Lower lobe of right lung (tissue), 2 donors: ENCODE results near the gene RBM33. TPM values are rescaled to one million over a fixed set of nuclear protein-coding genes. Genes with fewer than 3 reads are reported as not detected.

Experiments used
- ATAC-seq, 2 donors: fragments of 200-7000 bp; cut with Tn5 transposase; one replicate each; pipeline ENCODE4 v1.9.1; 2020 to 2022; ENCODE audit warnings: mild to moderate bottlenecking in 2 of 2, moderate library complexity in 2 of 2
- DNase-seq: peaks from one replicate; pipeline ENCODE4 v3.0.0-alpha.2; 2020
- H3K27ac ChIP-seq: fragments of 200-600 bp; one replicate; pipeline ENCODE4 v1.8.0; 2022
- H3K27me3 ChIP-seq: fragments of 200-600 bp; one replicate; pipeline ENCODE4 v1.8.0; 2022; ENCODE audit warnings: low read depth
- H3K36me3 ChIP-seq: fragments of 200-600 bp; one replicate; pipeline ENCODE4 v1.8.0; 2022; ENCODE audit warnings: mild to moderate bottlenecking
- H3K4me1 ChIP-seq: fragments of 200-600 bp; one replicate; pipeline ENCODE4 v1.8.0; 2022
- H3K4me3 ChIP-seq: fragments of 200-600 bp; one replicate; pipeline ENCODE4 v1.8.0; 2022; ENCODE audit warnings: mild to moderate bottlenecking
- H3K9me3 ChIP-seq: fragments of 200-600 bp; one replicate; pipeline ENCODE4 v1.8.0; 2022
- CTCF ChIP-seq: fragments of 200-600 bp; IDR thresholded peaks from one replicate; pipeline ENCODE4 v1.8.0; 2022; ENCODE audit warnings: antibody characterized with exemption, mild to moderate bottlenecking
- intact Hi-C: fragments of 100-400 bp; cut with DNase I; formaldehyde crosslinking; loops from one replicate; pipeline ENCODE4 v1.11.0; 2022
- total RNA-seq: library from RNA; stranded (reverse); fragmentation: NEBNext Ultra II Directional; extraction: Animal tissue kit (Norgen Biotek cat#: 25700); gene quantifications from one replicate; pipeline ENCODE4 v1.2.1, GENCODE V29; 2021
- donor health status: DM: no; HTN: yes; CAD: no; lungs with severe emphysema.

RBM33 gene
- total RNA-seq, 1 donor from 2014 or later, result 67.2 TPM

GRCh38 chr7:155670521-155670920 lies 26.1 kb downstream of the RBM33 start:
- no peaks in the 10 kb centered on the region for H3K9me3 ChIP-seq
- intact Hi-C loops, result no loop called here
- TF ChIP-seq CTCF, result no peak
- peaks cover 60% of the 10 kb centered on the region for H3K4me1 ChIP-seq
- H3K4me3 ChIP-seq, result no peak overlapping the region
- DNase-seq (no peak), ATAC-seq (peak in 1 of 2 donors; percentile 11)
- H3K27me3 ChIP-seq, result no peaks in the 10 kb centered on the region
- peak overlapping the region; percentile 50 for H3K27ac ChIP-seq
- H3K36me3 ChIP-seq, result peaks cover 15% of the 10 kb centered on the region

GRCh38 chr7:155674556-155674955 lies 30.1 kb downstream of the RBM33 start:
- ATAC-seq (no peak), DNase-seq (no peak)
- peaks cover 32% of the 10 kb centered on the region for H3K4me1 ChIP-seq
- no peak overlapping the region for H3K4me3 ChIP-seq
- H3K27me3 ChIP-seq, result no peaks in the 10 kb centered on the region
- intact Hi-C loops, result no loop called here
- no peak for TF ChIP-seq CTCF
- no peaks in the 10 kb centered on the region for H3K9me3 ChIP-seq
- H3K36me3 ChIP-seq, result peaks cover 33% of the 10 kb centered on the region
- no peak overlapping the region for H3K27ac ChIP-seq

- H3K4me3 ChIP-seq, result no peak overlapping the region
- H3K9me3 ChIP-seq, result no peaks in the 10 kb centered on the region
- DNase-seq (no peak), ATAC-seq (no peak)
- H3K27me3 ChIP-seq, result no peaks in the 10 kb centered on the region
- no peak for TF ChIP-seq CTCF
- peaks cover 44% of the 10 kb centered on the region for H3K36me3 ChIP-seq
- peaks cover 17% of the 10 kb centered on the region for H3K4me1 ChIP-seq
- H3K27ac ChIP-seq, result no peak overlapping the region
- intact Hi-C loops, result no loop called here
These were observed 31.6 kb downstream of the RBM33 start for GRCh38 chr7:155676052-155676451.

GRCh38 chr7:155677688-155678087 lies 33.2 kb downstream of the RBM33 start:
- no peaks in the 10 kb centered on the region for H3K9me3 ChIP-seq
- no peak for TF ChIP-seq CTCF
- H3K36me3 ChIP-seq, result peaks cover 59% of the 10 kb centered on the region
- ATAC-seq, result no peak
- no peak for DNase-seq
- H3K27ac ChIP-seq, result no peak overlapping the region
- peaks cover 9% of the 10 kb centered on the region for H3K4me1 ChIP-seq
- H3K27me3 ChIP-seq, result no peaks in the 10 kb centered on the region
- intact Hi-C loops, result no loop called here
- no peak overlapping the region for H3K4me3 ChIP-seq

GRCh38 chr7:155680124-155680523 lies 35.7 kb downstream of the RBM33 start:
- no peak overlapping the region for H3K4me3 ChIP-seq
- intact Hi-C loops, result no loop called here
- DNase-seq, result no peak
- H3K27me3 ChIP-seq, result no peaks in the 10 kb centered on the region
- no peak for ATAC-seq
- no peak overlapping the region for H3K27ac ChIP-seq
- H3K9me3 ChIP-seq, result no peaks in the 10 kb centered on the region
- TF ChIP-seq CTCF, result no peak
- peaks cover 66% of the 10 kb centered on the region for H3K36me3 ChIP-seq
- H3K4me1 ChIP-seq, result peaks cover 9% of the 10 kb centered on the region

- no peak overlapping the region for H3K27ac ChIP-seq
- no peak for ATAC-seq
- H3K27me3 ChIP-seq, result no peaks in the 10 kb centered on the region
- no peak for DNase-seq
- no peak overlapping the region for H3K4me3 ChIP-seq
- H3K4me1 ChIP-seq, result peaks cover 9% of the 10 kb centered on the region
- TF ChIP-seq CTCF, result no peak
- intact Hi-C loops, result no loop called here
- H3K9me3 ChIP-seq, result no peaks in the 10 kb centered on the region
- peaks cover 69% of the 10 kb centered on the region for H3K36me3 ChIP-seq
These were observed 36.4 kb downstream of the RBM33 start for GRCh38 chr7:155680864-155681263.
